H1 (cell line): Measurements from ENCODE around the gene RPS6KC1. TPM values are rescaled to one million over a fixed set of nuclear protein-coding genes. Genes with fewer than 3 reads are reported as not detected.

Experiments used
- CTCF ChIA-PET: fragments of 300-600 bp; sonication (Branson Sonifier 250); formaldehyde crosslinking; loops from one replicate; lab custom pipeline; 2021; ENCODE audit not compliant: partially characterized antibody; lab: Charles Lee
- POLR2A ChIA-PET: fragments of 300-600 bp; sonication (Branson Sonifier 250); formaldehyde crosslinking; loops from one replicate; lab custom pipeline; 2021; ENCODE audit warnings: inconsistent platforms; ENCODE audit not compliant: partially characterized antibody; lab: Charles Lee
- DNase-seq, 2 experiments: peaks; one replicate each; pipeline versions ENCODE4 v3.0.0 to v3.0.0-alpha.2; 2010 to 2022; ENCODE audit warnings: low spot score in 2 of 2, low read depth in 1 of 2, mixed read lengths in 1 of 2
- FAIRE-seq: peaks from 2 replicates; lab custom pipeline; 2011; peaks lifted over from hg19 to GRCh38; lab: Jason Lieb, UNC
- H2AFZ ChIP-seq: 2 replicates; pipeline ENCODE4 v1.8.1; 2012; ENCODE audit warnings: low read length, inconsistent platforms
- H2AK5ac ChIP-seq: 2 replicates; pipeline ENCODE4 v1.6.1; 2013; ENCODE audit warnings: low read depth, low read length
- H2BK120ac ChIP-seq: replicated peaks from 2 replicates; pipeline ENCODE3; 2013; ENCODE audit warnings: low read depth, low read length, inconsistent platforms
- H2BK12ac ChIP-seq: 2 replicates; pipeline ENCODE4 v1.6.1; 2013; ENCODE audit warnings: low read depth, low read length
- H2BK15ac ChIP-seq: 2 replicates; pipeline ENCODE4 v1.6.1; 2013; ENCODE audit warnings: low read length
- H2BK20ac ChIP-seq: 2 replicates; pipeline ENCODE4 v1.6.1; 2013; ENCODE audit warnings: low read length
- H2BK5ac ChIP-seq: 2 replicates; pipeline ENCODE4 v1.6.1; 2013; ENCODE audit warnings: low read depth, low read length
- H3K14ac ChIP-seq: 2 replicates; pipeline ENCODE4 v1.6.1; 2013; ENCODE audit warnings: inconsistent platforms; ENCODE audit not compliant: insufficient read length
- H3K18ac ChIP-seq: 2 replicates; pipeline ENCODE4 v1.6.1; 2013; ENCODE audit warnings: low read length; ENCODE audit errors: extremely low read depth
- H3K23ac ChIP-seq: 2 replicates; pipeline ENCODE4 v1.6.1; 2013; ENCODE audit warnings: inconsistent platforms; ENCODE audit not compliant: insufficient read length
- H3K23me2 ChIP-seq: 2 replicates; pipeline ENCODE4 v1.6.1; 2013; ENCODE audit warnings: low read depth, low read length
- H3K27ac ChIP-seq: 2 replicates; pipeline ENCODE4 v1.6.1; 2011; ENCODE audit warnings: low read depth, low read length, inconsistent platforms
- H3K27me3 ChIP-seq, 4 experiments: replicated peaks in 1 of 4; 1 replicate in 1 of 4; 2 replicates in 3 of 4; pipeline versions ENCODE4 v1.6.1 to v1.8.1; 2011 to 2013; ENCODE audit warnings: low read length in 3 of 4, mild to moderate bottlenecking in 3 of 4, inconsistent platforms in 2 of 4, mixed read lengths in 2 of 4, moderate library complexity in 1 of 4; ENCODE audit not compliant: control insufficient read depth in 3 of 4, insufficient read depth in 3 of 4; ENCODE audit errors: extremely low read depth in 1 of 4
- H3K36me3 ChIP-seq, 4 experiments: 2 replicates each; pipeline versions ENCODE4 v1.6.1 to v1.8.1; 2011 to 2013; ENCODE audit warnings: mild to moderate bottlenecking in 4 of 4, low read length in 3 of 4, moderate library complexity in 2 of 4, control low read depth in 1 of 4, inconsistent platforms in 1 of 4; ENCODE audit not compliant: insufficient read depth in 4 of 4, control insufficient read depth in 2 of 4
- H3K4ac ChIP-seq: replicated peaks from 2 replicates; pipeline ENCODE3; 2013; ENCODE audit warnings: low read length, low read depth, mixed read lengths, inconsistent platforms; ENCODE audit not compliant: insufficient read length
- H3K4me1 ChIP-seq, 4 experiments: replicated peaks in 1 of 4; 1 replicate in 1 of 4; 2 replicates in 3 of 4; pipeline versions ENCODE4 v1.6.1 to v1.8.1; 2011 to 2013; ENCODE audit warnings: low read length in 3 of 4, inconsistent platforms in 2 of 4, mixed read lengths in 1 of 4; ENCODE audit not compliant: insufficient read depth in 4 of 4, control insufficient read depth in 3 of 4
- H3K4me2 ChIP-seq, 2 experiments: 2 replicates each; pipeline versions ENCODE4 v1.6.1 to v1.8.1; 2011 to 2013; ENCODE audit warnings: low read depth in 2 of 2, low read length in 2 of 2, control low read depth in 1 of 2, inconsistent platforms in 1 of 2, mild to moderate bottlenecking in 1 of 2; ENCODE audit not compliant: insufficient read depth in 1 of 2
- H3K4me3 ChIP-seq, 4 experiments: fragments of 200-600, 300-600 bp in 1 of 4; sonication (generic), shearing (Covaris generic), sonication (Bioruptor Twin) in 1 of 4; 2 replicates each; pipeline versions ENCODE4 v1.5.1 to v1.8.1; 2011 to 2016; ENCODE audit warnings: low read length in 4 of 4, low read depth in 3 of 4, control low read depth in 2 of 4, inconsistent platforms in 2 of 4, mild to moderate bottlenecking in 2 of 4, mixed read lengths in 1 of 4, moderate library complexity in 1 of 4; ENCODE audit not compliant: insufficient read depth in 2 of 4; ENCODE audit errors: extremely low read depth in 1 of 4
- H3K56ac ChIP-seq: replicated peaks from 2 replicates; pipeline ENCODE3; 2013; ENCODE audit warnings: low read depth, mild to moderate bottlenecking, mixed read lengths, low read length, inconsistent platforms; ENCODE audit not compliant: insufficient read length
- H3K79me1 ChIP-seq: 2 replicates; pipeline ENCODE4 v1.6.1; 2013; ENCODE audit warnings: low read depth, low read length, control low read depth
- H3K79me2 ChIP-seq, 2 experiments: 2 replicates each; pipeline versions ENCODE4 v1.6.1 to v1.8.1; 2012 to 2013; ENCODE audit warnings: low read length in 2 of 2, mild to moderate bottlenecking in 2 of 2, inconsistent platforms in 1 of 2; ENCODE audit not compliant: insufficient read depth in 2 of 2, control insufficient read depth in 1 of 2
- H3K9ac ChIP-seq, 4 experiments: replicated peaks in 1 of 4; 1 replicate in 1 of 4; 2 replicates in 3 of 4; pipeline versions ENCODE4 v1.6.1 to v1.8.1; 2011 to 2013; ENCODE audit warnings: low read depth in 3 of 4, low read length in 3 of 4, control low read depth in 2 of 4, mild to moderate bottlenecking in 2 of 4, moderate library complexity in 2 of 4, inconsistent platforms in 1 of 4; ENCODE audit errors: extremely low read depth in 1 of 4
- H3K9me3 ChIP-seq, 2 experiments: 2 replicates each; pipeline versions ENCODE4 v1.6.1 to v1.8.1; 2012 to 2013; ENCODE audit warnings: mild to moderate bottlenecking in 2 of 2, moderate library complexity in 2 of 2, control low read depth in 1 of 2, inconsistent platforms in 1 of 2, low read depth in 1 of 2, low read length in 1 of 2, mixed read lengths in 1 of 2; ENCODE audit not compliant: insufficient read depth in 2 of 2
- H4K20me1 ChIP-seq, 2 experiments: replicated peaks in 1 of 2; 2 replicates each; pipeline versions ENCODE3 to v1.8.1; 2011 to 2013; ENCODE audit warnings: inconsistent platforms in 2 of 2, low read length in 2 of 2, mild to moderate bottlenecking in 1 of 2; ENCODE audit not compliant: insufficient read depth in 2 of 2, control insufficient read depth in 1 of 2
- H4K5ac ChIP-seq: 2 replicates; pipeline ENCODE4 v1.6.1; 2013; ENCODE audit warnings: low read length, low read depth, mixed read lengths, inconsistent platforms; ENCODE audit not compliant: insufficient read length
- H4K8ac ChIP-seq: 2 replicates; pipeline ENCODE4 v1.8.0; 2013; ENCODE audit warnings: mild to moderate bottlenecking, moderate library complexity, low read length, inconsistent platforms; ENCODE audit not compliant: insufficient read depth; ENCODE audit errors: extremely low read depth
- H4K91ac ChIP-seq: replicated peaks from 2 replicates; pipeline ENCODE3; 2013; ENCODE audit warnings: low read length, mixed read lengths, inconsistent platforms; ENCODE audit not compliant: insufficient read length
- BCL11A ChIP-seq, 2 experiments: IDR thresholded peaks; one replicate each; pipeline ENCODE4 v1.6.1; 2011; ENCODE audit warnings: low read depth in 2 of 2, low read length in 2 of 2, mild to moderate bottlenecking in 2 of 2
- CTBP2 ChIP-seq: IDR thresholded peaks from 2 replicates; pipeline ENCODE4 v1.7.0; 2011; ENCODE audit warnings: borderline replicate concordance, mild to moderate bottlenecking, moderate library complexity, mixed read lengths, low read length; ENCODE audit not compliant: insufficient read depth, insufficient read length
- EGR1 ChIP-seq: IDR thresholded peaks from 2 replicates; pipeline ENCODE4 v1.6.1; 2011; ENCODE audit warnings: low read depth, low read length, borderline replicate concordance
- EZH2 ChIP-seq: fragments of 200-600 bp; sonication (generic); IDR thresholded peaks from 2 replicates; pipeline ENCODE4 v1.7.1; 2012; ENCODE audit warnings: low read depth, mild to moderate bottlenecking, moderate library complexity, low read length, inconsistent platforms; ENCODE audit not compliant: severe bottlenecking
- GABPA ChIP-seq: IDR thresholded peaks from 2 replicates; pipeline ENCODE4 v1.6.1; 2011; ENCODE audit warnings: mild to moderate bottlenecking, low read length, moderate library complexity, borderline replicate concordance; ENCODE audit not compliant: insufficient read depth
- HDAC6 ChIP-seq: IDR thresholded peaks from one replicate; pipeline ENCODE4 v1.7.1; 2012; ENCODE audit warnings: low read depth, mild to moderate bottlenecking, inconsistent platforms, low read length, moderate library complexity
- JUN ChIP-seq: IDR thresholded peaks from 2 replicates; pipeline ENCODE4 v1.6.1; 2011; ENCODE audit warnings: low read depth, mild to moderate bottlenecking, improper control_type of control experiment, low read length
- KDM1A ChIP-seq: fragments of 200-600, 300-600 bp; sonication (generic); IDR thresholded peaks from 2 replicates; pipeline ENCODE4 v1.7.1; 2016; ENCODE audit warnings: mild to moderate bottlenecking, low read length, borderline replicate concordance
- MAFK ChIP-seq: IDR thresholded peaks from 2 replicates; pipeline ENCODE4 v1.6.1; 2012; ENCODE audit warnings: low read depth, mild to moderate bottlenecking, improper control_type of control experiment, low read length
- RNF2 ChIP-seq: fragments of 200-900, 300-1000 bp; sonication (generic); IDR thresholded peaks from 2 replicates; pipeline ENCODE4 v1.7.1; 2016; ENCODE audit warnings: borderline replicate concordance, low read depth, mild to moderate bottlenecking, antibody characterized with exemption, low read length; ENCODE audit not compliant: poor library complexity, severe bottlenecking; ENCODE audit errors: missing control alignments
- SP4 ChIP-seq: IDR thresholded peaks from 2 replicates; pipeline ENCODE4 v1.6.1; 2012; ENCODE audit warnings: low read length, inconsistent platforms
- SUZ12 ChIP-seq: fragments of 200-600 bp; sonication (generic); IDR thresholded peaks from 2 replicates; pipeline ENCODE4 v1.6.1; 2012; ENCODE audit warnings: mild to moderate bottlenecking, inconsistent platforms, low read length, moderate library complexity, mixed read lengths
- YY1 ChIP-seq: IDR thresholded peaks from 2 replicates; pipeline ENCODE4 v1.6.1; 2011; ENCODE audit warnings: low read depth, mild to moderate bottlenecking, low read length
- WGBS, 2 experiments: shearing (Covaris generic) in 1 of 2; methylation state at CpG; one replicate each; pipeline versions ENCODE4 v1.1.6 to v1.1.7; 2013 to 2015; ENCODE audit warnings: low lambda C conversion rate in 2 of 2, mixed read lengths in 2 of 2, inconsistent platforms in 1 of 2, low coverage in 1 of 2, missing lambda C conversion rate in 1 of 2; ENCODE audit not compliant: insufficient replicate concordance in 2 of 2, insufficient coverage in 1 of 2, insufficient read length in 1 of 2; ENCODE audit errors: extremely low coverage in 1 of 2, missing lambda C conversion rate in 1 of 2; 5-methylcytosine and 5-hydroxymethylcytosine counted together
- polyA plus RNA-seq, 7 experiments: library from polyadenylated mRNA; depleted of rRNA in 3 of 7; stranded (reverse) in 5 of 7; unstranded in 2 of 7; fragments of >200 nt in 5 of 7; fragments of 200-250 nt in 2 of 7; gene quantifications; 1 replicate in 5 of 7; 2 replicates in 1 of 7; 4 replicates in 1 of 7; pipeline versions ENCODE4 v1.2.1 to v1.2.3, GENCODE V29; 2011 to 2013; ENCODE audit warnings: missing spikeins in 2 of 7, mixed read lengths in 2 of 7
- total RNA-seq: library from RNA; stranded (reverse); fragmentation: NEBNext Ultra II Directional; extraction: Animal tissue kit (Norgen Biotek cat#: 25700); gene quantifications from 2 replicates; pipeline ENCODE4 v1.2.1, GENCODE V29; 2021
- TF ChIP-seq, protein P1 (sequence below): IDR thresholded peaks from 2 replicates; pipeline ENCODE4 v1.6.1; 2012; ENCODE audit warnings: inconsistent platforms

Gene RPS6KC1
- total and polyA plus RNA-seq, 2 of the 8 experiments (the other 6 are each of a cell fraction or from before 2014, with no cell fraction given) = 4.9 to 17.6 TPM

DNA sequence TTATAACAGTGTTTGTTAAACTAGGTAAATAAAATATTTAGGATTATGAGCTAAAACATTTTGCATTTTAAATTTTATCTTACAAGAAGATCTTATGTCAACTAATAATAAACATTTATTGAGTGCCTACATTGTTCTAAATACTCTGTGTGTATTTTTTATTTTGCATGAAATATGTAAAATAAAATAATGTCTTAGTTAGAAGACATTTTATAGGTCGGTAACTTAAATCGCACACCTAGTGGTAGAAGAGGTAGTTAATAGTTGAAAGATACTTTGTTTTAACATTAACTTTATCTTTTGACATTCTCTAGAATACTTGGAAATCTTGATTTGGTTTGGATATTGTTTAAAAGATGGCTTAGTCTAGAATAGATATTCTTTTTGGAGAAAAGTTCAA is 60.5 kb downstream of the RPS6KC1 start:
- Histone ChIP-seq H3K79me1 (no peaks in the 10 kb centered on the region), H3K4me1 (peaks cover 0 to 6% (median 0%) of the 10 kb centered on the region in 4 experiments; a peak in 1 of 7 replicates), H3K23ac (no peak overlapping the region), H3K56ac (no peak overlapping the region), H2BK5ac (no peak overlapping the region), H2AK5ac (no peak overlapping the region), H4K8ac (no peak overlapping the region), H3K4ac (no peak overlapping the region), H3K79me2 (no peaks in the 10 kb centered on the region), H2BK12ac (no peak overlapping the region), H3K9me3 (no peaks in the 10 kb centered on the region), H3K4me3 (no peak overlapping the region), H3K18ac (no peak overlapping the region), H3K23me2 (no peaks in the 10 kb centered on the region), H3K27me3 (no peaks in the 10 kb centered on the region), H3K9ac (no peak overlapping the region), H3K27ac (no peak overlapping the region), H2BK120ac (no peak overlapping the region), H4K91ac (no peak overlapping the region), H2BK20ac (no peak overlapping the region), H3K4me2 (no peak overlapping the region), H2BK15ac (no peak overlapping the region), H4K20me1 (no peaks in the 10 kb centered on the region), H2AFZ (no peak overlapping the region), H3K14ac (no peak overlapping the region), H3K36me3 (no peaks in the 10 kb centered on the region), H4K5ac (no peak overlapping the region)
- ChIA-PET CTCF (interaction anchor here (0.6 to 1.4 kb wide), 3 partner anchors 10 to 19 kb away, joined by 3 to 4 read pairs (median 3); no protein-coding TSS in a partner anchor), POLR2A (no interaction called here)
- WGBS, 2 experiments = 96% methylated on average over 2 of the region's 2 CpGs; no CpG with 5 or more reads in 1 of the 2 experiments
- DNase-seq = no peak
- no peak for FAIRE-seq
- no peak for TF ChIP-seq HDAC6
- TF ChIP-seq EGR1 = no peak
- no peak for TF ChIP-seq YY1
- no peak for TF ChIP-seq MAFK
- TF ChIP-seq EZH2 = no peak
- TF ChIP-seq SUZ12 = no peak
- TF ChIP-seq RNF2 = no peak
- TF ChIP-seq SP4 = no peak
- TF ChIP-seq GABPA = no peak
- no peak for TF ChIP-seq BCL11A (IDR thresholded peaks at IDR 0.05; ENCODE audit: low read depth in 2 of 2, low read length in 2 of 2)
- TF ChIP-seq, protein P1, sequence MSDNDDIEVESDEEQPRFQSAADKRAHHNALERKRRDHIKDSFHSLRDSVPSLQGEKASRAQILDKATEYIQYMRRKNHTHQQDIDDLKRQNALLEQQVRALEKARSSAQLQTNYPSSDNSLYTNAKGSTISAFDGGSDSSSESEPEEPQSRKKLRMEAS = no peak
- no peak for TF ChIP-seq CTBP2
- no peak for TF ChIP-seq KDM1A
- no peak for TF ChIP-seq JUN
